Putamen (tissue), 1 donor: ENCODE data around the gene MICAL2.

ENCODE experiments used
- DNase-seq: peaks from one replicate; pipeline ENCODE4 v3.0.0-alpha.2; 2016; ENCODE audit warnings: low spot score

The MICAL2 gene

DNA sequence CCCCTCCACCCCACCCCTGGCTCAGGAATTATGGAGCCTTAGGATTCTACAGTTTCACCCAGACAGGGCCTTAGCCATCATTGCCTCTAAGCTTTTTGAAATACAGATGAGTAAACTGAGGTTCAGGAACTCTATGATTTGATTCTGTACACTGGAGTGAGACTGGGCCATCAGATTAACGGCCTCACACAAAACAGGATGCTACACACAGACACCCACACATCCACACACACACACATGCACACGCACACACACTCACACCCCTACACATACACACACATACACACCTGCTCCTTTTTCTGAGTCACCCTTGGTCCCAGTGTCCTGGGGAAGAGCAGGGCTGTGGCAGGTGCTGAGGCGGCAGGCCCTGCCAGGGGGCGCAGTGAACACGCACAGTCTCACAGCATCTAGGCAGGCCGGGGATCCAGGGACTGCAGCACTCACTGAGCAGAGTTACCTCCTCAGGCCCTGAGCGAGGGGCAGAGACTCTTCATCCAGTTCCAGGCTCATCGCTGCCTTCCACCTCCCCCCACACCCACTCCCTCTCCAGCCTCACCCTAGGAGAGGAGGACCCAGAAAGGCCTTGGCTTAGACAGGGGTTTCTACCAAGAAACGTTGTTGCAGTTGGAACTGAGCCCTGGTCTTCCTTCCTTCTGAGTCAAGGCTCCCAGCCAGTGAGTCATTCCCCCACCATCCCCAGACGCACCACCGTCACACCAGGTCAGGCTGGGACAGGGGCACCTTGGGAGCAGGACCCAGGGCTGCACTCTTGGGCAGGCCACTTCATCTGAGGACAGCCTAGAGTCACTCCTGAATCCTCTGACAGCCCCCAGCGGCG is 177.2 kb downstream of the MICAL2 start:
- DNase-seq: no peak

GRCh38 chr11:12288212-12288930 is 178.0 kb downstream of the MICAL2 start:
- DNase-seq: peak; percentile 81

DNA sequence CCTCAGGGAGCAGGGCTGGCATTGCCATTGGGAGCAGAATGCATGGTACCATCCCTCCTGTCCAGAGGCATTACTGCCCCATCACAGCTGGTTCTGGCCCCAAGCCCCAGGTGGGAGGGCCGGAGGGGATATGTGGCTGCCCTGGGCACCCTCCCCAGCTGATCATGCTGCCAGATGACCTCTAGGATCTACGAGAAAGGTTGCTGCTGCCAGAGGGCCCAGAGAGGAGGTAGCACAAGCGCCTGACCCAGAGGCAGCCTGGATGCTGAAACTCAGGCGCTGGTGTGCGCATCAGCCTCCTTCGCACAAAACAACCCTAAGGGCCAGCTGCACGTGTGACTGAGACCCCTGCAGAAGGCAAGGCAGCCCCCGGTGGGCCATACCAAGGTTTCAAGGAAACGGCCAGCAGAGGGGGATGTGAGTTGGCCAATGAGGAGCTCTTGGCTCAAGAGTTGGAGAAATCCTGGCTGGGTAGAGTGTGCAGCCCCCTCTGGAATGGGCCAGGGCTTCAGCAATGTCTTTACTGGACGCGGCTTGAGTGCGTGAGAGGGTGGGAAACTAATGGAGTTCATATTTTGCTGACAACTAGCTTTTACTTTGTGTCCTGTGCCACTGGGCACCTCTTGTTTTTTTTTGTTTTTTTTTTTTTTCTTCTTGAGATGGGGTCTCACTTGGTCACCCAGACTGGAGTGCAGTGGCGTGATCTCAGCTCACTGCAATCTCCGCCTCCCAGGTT is 178.7 kb downstream of the MICAL2 start:
- no peak for DNase-seq

GRCh38 chr11:12289667-12290476 is 179.5 kb downstream of the MICAL2 start:
- DNase-seq: no peak

- DNase-seq: no peak
Observed at GRCh38 chr11:12290477-12290922, 180.1 kb downstream of the MICAL2 start.

- no peak for DNase-seq
Observed at GRCh38 chr11:12291313-12291712, 180.9 kb downstream of the MICAL2 start.

- DNase-seq: no peak
Observed at GRCh38 chr11:12291766-12292165, 181.4 kb downstream of the MICAL2 start.

DNA sequence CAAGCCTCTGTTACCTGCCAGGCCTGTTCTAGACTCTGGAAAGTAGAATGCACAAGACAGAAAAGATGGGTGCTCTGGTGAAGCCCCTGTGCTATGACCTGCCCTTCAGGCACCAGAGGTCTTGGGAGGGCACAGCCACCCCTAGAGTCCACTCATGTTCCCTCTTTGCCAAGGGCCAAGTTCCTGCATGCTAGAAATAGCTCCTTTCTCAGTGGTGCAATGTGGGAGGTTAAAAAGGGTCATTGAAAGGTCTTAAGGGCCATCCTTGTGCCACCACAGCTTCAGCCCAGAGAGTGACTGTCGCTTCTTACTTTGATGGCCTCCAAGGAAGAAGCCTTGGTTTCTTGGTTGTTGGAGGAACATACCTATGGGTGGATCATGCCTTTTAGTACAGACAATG is 182.4 kb downstream of the MICAL2 start:
- DNase-seq: no peak

DNA sequence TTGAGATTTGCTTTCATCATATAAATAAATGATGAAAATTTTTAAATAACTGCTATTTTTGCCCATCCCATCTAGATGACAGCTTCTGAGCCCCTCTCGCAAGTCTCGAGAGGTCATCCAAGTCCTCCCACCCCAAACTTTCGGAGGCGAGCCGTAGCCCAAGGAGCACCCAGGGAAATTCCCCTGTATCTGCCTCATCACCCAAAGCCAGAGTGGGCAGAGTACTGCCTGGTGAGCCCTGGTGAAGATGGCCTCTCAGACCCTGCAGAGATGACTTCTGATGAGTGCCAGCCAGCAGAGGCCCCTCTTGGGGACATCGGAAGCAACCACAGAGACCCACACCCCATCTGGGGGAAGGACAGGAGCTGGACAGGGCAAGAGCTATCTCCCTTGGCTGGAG is 183.1 kb downstream of the MICAL2 start:
- no peak for DNase-seq

DNA sequence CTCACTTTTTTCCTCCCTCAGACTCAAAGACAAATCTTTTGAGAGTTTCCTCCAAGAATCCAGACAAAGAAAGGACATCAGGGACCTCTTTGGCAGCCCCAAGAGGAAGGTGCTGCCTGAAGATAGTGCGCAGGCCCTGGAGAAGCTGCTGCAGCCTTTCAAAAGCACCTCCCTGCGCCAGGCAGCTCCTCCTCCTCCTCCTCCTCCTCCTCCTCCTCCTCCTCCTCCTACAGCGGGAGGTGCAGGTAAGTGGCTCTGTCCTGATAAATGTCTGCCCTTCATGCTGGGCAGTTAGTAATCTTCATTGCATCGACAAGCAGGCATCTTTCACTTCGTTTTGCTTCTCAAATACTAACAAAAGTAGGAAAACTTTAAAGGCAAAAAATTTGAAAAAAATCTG is 184.2 kb downstream of the MICAL2 start:
- DNase-seq: no peak

DNA sequence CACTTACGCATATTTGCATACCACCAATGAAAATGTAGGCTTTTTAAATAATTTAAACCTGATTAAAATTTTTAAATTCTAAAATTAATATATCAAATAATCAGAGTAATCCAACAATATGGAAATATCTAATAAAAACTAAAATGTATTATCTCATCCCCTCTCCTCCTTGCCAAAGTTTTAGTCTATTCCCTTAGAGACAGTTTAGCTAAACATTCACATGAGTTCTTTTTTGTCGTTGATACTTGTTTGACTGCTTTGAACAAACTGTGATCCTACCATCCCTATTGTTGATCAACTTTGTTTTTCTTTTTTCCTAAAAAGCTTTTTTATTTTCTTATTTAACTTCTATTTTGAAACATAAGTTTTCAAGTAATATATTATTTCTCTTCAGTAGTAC is 185.6 kb downstream of the MICAL2 start:
- no peak for DNase-seq

DNA sequence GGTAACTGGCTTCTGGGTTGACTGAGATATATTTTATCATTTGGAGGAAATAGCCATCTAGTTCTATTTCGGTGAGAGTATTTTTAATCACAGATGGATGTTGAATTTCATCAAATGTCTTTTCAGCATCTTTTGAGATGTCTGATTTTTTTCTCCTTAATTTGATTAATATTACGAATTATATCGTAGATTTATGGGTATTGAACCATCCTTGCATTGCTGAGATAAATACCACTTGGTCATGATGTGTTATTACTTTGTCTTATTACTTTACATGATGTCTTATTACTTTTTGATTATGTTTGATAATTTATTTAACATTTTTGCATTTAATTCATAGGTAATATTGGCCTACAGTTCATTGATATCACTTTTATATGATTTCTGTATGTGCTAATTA is 188.2 kb downstream of the MICAL2 start:
- DNase-seq: no peak

- DNase-seq: no peak
Observed at GRCh38 chr11:12301379-12301778, 191.0 kb downstream of the MICAL2 start.

DNA sequence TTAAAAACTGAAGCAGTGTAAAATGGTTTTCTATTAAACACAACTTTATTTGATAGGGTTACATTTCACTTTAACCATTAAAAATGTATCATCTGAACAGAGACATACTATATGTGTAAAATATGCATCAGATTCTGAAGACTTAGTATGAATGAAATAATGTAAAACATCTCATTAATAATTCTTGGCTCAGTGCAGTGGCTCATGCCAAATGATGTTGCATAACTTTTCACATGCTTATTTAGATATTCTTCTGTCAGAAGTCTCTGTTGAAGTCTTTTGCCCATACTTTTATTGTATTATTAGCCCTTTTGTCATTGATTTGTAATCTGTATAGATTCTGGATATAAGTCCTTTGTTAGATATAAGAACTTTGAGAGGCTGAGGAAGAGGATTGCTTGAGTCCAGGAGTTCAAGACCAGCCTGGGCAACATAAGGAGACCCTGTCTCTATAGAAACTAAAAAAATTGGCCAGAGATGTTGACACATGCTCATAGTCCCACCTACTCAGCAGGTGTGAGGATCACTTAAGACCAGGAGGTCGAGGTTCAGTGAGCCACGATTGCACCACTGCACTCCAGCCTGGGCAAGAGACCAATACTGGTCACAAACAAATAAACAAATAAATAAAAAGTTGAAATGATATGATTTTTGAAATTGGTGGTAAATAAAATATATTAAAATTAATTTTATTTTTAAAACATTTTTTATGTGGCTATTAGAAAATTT is 193.2 kb downstream of the MICAL2 start:
- no peak for DNase-seq

DNA sequence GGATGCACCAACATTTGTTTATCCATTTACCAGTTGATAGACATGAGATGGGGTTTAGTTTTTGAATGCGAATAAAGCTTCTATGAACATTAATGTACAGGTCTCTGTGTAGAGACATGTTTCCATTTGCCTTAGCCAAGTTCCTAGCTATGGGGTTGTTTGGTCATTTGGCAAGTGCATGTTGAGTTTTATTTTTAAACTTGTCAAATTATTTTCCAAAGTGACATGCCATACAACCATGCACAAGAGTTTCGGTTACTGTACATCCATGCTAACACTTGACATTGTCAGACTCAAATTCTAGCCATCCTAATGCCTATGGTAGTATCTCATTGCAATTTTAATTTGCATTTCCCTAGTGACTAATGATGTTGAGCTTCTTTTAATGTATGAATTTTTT is 196.4 kb downstream of the MICAL2 start:
- DNase-seq: no peak

- DNase-seq: no peak
Observed at GRCh38 chr11:12312132-12312531, 201.7 kb downstream of the MICAL2 start.
